ENCODE results near the gene DNAAF8. TPM values are rescaled to one million over a fixed set of nuclear protein-coding genes. Genes with fewer than 3 reads are reported as not detected.

Gene DNAAF8
- total RNA-seq, 4 donors from 2014 or later, result 0.21 to 0.42 (median 0.38) TPM; not detected in 1

GRCh38 chr16:4704491-4704890 lies 29.8 kb upstream of the DNAAF8 start:
- H3K4me1 ChIP-seq, result peaks cover 0 to 26% (median 0%) of the 10 kb centered on the region in 3 donors
- peaks cover 5 to 96% (median 45%) of the 10 kb centered on the region in 3 donors for H3K36me3 ChIP-seq
- TF ChIP-seq POLR2A (IDR thresholded peaks at IDR 0.05) (no peak), CTCF (IDR thresholded peaks at IDR 0.05) (no peak)
- H3K27ac ChIP-seq, result no peak overlapping the region
- no peak for DNase-seq
- H3K9me3 ChIP-seq, result no peaks in the 10 kb centered on the region
- no peaks in the 10 kb centered on the region for H3K27me3 ChIP-seq
- WGBS, 2 donors, result 76 to 80% methylated on average over 7 to 8 of the region's 8 CpGs
- intact Hi-C loops (cut with DNase I), result no loop called here
- no peak overlapping the region for H3K4me3 ChIP-seq

DNA sequence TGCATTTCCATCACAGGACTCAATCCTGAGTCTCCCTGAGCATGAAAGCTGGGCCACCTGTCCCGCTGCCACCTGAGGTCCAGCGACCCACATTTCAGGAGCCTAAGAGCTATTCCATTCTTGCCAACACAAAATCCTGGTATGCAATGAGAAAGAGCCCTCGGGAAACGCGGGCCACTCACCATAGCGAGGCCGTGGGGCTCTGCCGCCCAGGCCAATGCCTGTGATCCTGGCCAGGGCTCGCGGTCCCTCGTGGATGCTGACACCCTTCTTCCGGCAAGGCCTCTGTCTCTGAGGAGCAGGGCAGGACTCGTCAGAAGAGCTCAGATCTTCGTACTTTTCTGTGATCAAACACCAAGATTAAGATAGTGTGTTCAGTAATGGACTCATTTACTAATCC lies 29.4 kb upstream of the DNAAF8 start:
- intact Hi-C loops (cut with DNase I), result no loop called here
- H3K36me3 ChIP-seq, result peaks cover 5 to 96% (median 43%) of the 10 kb centered on the region in 3 donors
- 98 to 99% methylated on average over 12 to 14 of the region's 14 CpGs for WGBS, 2 donors

DNA sequence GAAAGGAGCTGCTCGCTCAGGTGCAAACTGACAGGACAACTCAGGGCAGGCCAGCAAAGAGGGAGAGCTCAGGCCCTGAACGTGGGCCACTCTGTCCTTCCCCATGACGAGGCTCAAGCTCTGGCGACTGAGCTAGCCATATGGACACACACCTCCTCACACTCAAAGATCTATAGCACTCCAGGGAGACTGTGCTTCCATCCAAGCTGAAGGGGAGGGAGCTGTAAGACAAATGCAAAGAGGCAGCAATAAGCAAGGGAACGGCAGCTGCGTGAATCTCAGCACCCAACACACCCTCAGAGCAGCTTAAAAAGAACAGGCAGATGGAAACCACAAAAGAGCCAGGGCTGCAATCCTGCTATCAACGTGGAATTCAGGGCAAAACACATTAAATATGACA lies 27.5 kb upstream of the DNAAF8 start:
- Histone ChIP-seq H3K27ac (no peak overlapping the region), H3K4me1 (peaks cover 0 to 11% (median 0%) of the 10 kb centered on the region in 3 donors), H3K4me3 (no peak overlapping the region), H3K27me3 (no peaks in the 10 kb centered on the region), H3K9me3 (no peaks in the 10 kb centered on the region), H3K36me3 (peaks cover 5 to 96% (median 33%) of the 10 kb centered on the region in 3 donors)
- TF ChIP-seq POLR2A (IDR thresholded peaks at IDR 0.05), result no peak
- no peak for TF ChIP-seq CTCF (IDR thresholded peaks at IDR 0.05)
- DNase-seq, result no peak
- intact Hi-C loops (cut with DNase I), result no loop called here
- WGBS, 2 donors, result 86 to 93% methylated on average over 7 of the region's 7 CpGs

More for the DNA sequence above, 29.4 kb upstream of the DNAAF8 start:
- TF ChIP-seq POLR2A (IDR thresholded peaks at IDR 0.05) (no peak), CTCF (IDR thresholded peaks at IDR 0.05) (no peak)
- Histone ChIP-seq H3K27me3 (no peaks in the 10 kb centered on the region), H3K9me3 (no peaks in the 10 kb centered on the region), H3K4me1 (peaks cover 0 to 26% (median 0%) of the 10 kb centered on the region in 3 donors), H3K4me3 (no peak overlapping the region), H3K27ac (no peak overlapping the region)
- DNase-seq, result no peak

DNA sequence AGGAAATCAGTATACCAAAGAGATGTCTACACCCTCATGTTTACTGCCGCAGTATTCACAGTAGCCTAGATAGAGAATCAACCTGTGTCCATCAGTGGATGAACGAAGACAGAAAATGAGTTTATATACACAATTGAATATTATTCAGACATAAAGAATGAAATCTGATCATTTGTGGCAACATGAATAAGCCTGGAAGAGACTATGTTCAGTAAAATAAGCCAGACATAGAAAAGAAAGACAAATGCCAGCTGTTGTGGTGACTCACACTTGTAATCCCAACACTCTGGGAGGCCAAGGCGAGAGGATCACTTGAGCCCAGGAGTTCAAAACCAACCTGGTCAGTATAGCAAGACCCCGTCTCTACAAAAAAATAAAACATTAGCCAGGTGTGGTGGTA lies 24.9 kb upstream of the DNAAF8 start:
- H3K27ac ChIP-seq, result no peak overlapping the region
- H3K27me3 ChIP-seq, result no peaks in the 10 kb centered on the region
- intact Hi-C loops (cut with DNase I), result no loop called here
- TF ChIP-seq POLR2A (IDR thresholded peaks at IDR 0.05) (no peak), CTCF (IDR thresholded peaks at IDR 0.05) (no peak)
- H3K4me3 ChIP-seq, result no peak overlapping the region
- 88 to 92% methylated on average over 4 of the region's 4 CpGs for WGBS, 2 donors
- H3K9me3 ChIP-seq, result no peaks in the 10 kb centered on the region
- no peak for DNase-seq
- H3K4me1 ChIP-seq, result peaks cover 0 to 5% (median 0%) of the 10 kb centered on the region in 3 donors
- H3K36me3 ChIP-seq, result peaks cover 0 to 97% (median 26%) of the 10 kb centered on the region in 3 donors

DNA sequence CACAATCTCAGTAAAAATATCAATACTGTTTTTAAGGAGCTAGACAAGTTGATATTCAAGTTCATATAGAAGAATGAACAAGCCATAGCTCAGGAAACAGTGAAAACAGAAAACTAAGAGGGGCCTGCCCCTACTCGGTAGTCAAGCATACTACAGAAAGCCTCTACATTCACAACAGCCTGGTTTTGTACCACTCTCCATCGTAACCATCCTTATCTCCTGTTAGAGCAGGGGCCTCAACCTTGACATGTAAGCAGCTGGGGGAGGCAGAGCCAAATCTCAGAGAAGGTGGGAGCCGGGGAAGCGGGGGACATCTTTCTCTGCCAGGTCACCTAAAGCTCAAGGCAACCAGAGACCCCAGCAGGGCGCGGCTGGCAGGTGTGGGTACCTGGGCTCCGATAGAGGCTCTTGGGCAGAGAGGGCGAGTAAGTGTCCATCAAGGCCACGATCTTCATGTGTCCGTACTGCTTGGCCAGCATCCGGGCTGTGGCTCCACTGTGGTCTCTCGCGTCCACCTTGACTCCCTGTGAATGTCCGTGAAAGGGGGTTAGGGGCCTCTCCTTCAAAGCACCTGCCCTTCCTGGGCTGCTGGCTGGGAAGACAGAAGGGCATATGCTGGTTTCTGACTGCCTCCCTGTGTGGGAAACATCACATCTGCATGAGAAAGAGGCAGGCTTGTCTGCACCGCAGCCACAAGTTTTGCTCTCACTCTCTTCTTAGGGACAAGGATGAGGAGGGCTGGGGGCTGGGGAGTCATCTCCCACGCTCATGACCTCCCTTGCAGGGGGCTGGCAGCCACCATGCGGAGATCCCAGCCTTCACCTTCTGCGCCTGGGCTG lies 20.5 kb upstream of the DNAAF8 start:
- peaks cover 0 to 90% (median 8%) of the 10 kb centered on the region in 3 donors for H3K36me3 ChIP-seq
- intact Hi-C loops (cut with DNase I), result no loop called here

More for the DNA sequence above, 20.5 kb upstream of the DNAAF8 start:
- Histone ChIP-seq H3K27me3 (no peaks in the 10 kb centered on the region), H3K27ac (no peak overlapping the region), H3K9me3 (no peaks in the 10 kb centered on the region), H3K4me3 (no peak overlapping the region), H3K4me1 (no peaks in the 10 kb centered on the region)
- DNase-seq, result no peak
- no peak for TF ChIP-seq POLR2A (IDR thresholded peaks at IDR 0.05)
- TF ChIP-seq CTCF (IDR thresholded peaks at IDR 0.05), result no peak
- 87 to 91% methylated on average over 7 to 16 of the region's 18 CpGs for WGBS, 2 donors
